Measurements from ENCODE around the gene GPC5. TPM values are rescaled to one million over a fixed set of nuclear protein-coding genes. Genes with fewer than 3 reads are reported as not detected.

GPC5 gene
- total and polyA plus RNA-seq, 3 donors from 2014 or later = 11.5 to 81.8 (median 52.1) TPM

DNA sequence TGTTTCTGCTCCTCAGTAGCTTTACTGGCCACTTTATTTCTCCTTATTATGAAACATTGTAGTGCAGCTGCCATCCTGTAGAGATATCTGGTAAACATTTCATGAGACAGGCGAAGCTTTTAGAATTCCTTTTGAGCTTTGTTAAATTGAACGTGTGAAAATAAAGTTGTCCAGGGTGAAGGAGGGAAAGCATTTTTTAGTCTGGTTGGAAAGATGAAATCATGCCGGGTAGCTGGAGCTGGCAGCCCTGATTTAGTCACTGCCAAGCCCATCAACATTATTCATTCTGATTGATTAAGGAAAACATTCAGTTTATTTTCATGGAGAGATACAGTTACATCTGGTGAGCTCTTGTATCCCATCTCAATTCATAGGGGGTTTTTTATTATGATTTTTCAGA is 1502.0 kb downstream of the GPC5 start:
- TF ChIP-seq POLR2A (IDR thresholded peaks at IDR 0.05) (no peak), CTCF (IDR thresholded peaks at IDR 0.05) (no peak)
- intact Hi-C loops (cut with DNase I; ENCODE audit: low total_unique reads) = no loop called here
- Histone ChIP-seq H3K4me1 (no peaks in the 10 kb centered on the region), H3K36me3 (ENCODE audit: low read depth, missing control alignments) (no peaks in the 10 kb centered on the region), H3K9me3 (no peaks in the 10 kb centered on the region), H3K27me3 (no peaks in the 10 kb centered on the region), H3K4me3 (no peak overlapping the region), H3K27ac (no peak overlapping the region)
- 40 to 48% methylated on average over 3 of the region's 3 CpGs for WGBS, 2 donors
- DNase-seq = no peak

DNA sequence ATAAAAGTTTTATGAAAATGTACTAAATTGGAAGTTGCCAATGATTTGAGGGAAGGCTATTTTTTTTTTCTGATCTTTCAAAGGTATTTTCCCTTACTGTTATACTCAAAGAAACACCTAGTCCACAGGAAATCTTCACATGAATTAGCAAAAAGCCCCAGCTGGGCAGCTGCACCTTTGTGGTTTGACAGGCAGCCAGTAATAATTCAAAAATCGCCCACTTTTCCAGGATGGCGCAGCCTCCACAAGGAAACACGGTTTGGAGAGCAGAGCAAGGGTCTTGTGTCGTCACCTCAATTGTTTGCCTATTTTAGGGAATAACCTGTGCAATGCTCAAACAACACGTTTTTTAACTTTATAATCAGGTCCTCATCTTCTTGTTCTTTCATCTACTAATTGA is 1503.3 kb downstream of the GPC5 start:
- Histone ChIP-seq H3K9me3 (no peaks in the 10 kb centered on the region), H3K4me3 (no peak overlapping the region), H3K4me1 (no peaks in the 10 kb centered on the region), H3K27me3 (no peaks in the 10 kb centered on the region), H3K36me3 (ENCODE audit: low read depth, missing control alignments) (no peaks in the 10 kb centered on the region), H3K27ac (no peak overlapping the region)
- WGBS, 2 donors = 70 to 72% methylated on average over 5 of the region's 5 CpGs
- no peak for DNase-seq
- intact Hi-C loops (cut with DNase I; ENCODE audit: low total_unique reads) = no loop called here
- TF ChIP-seq POLR2A (IDR thresholded peaks at IDR 0.05) = no peak
- no peak for TF ChIP-seq CTCF (IDR thresholded peaks at IDR 0.05)

GRCh38 chr13:92912629-92913028 is 1514.2 kb downstream of the GPC5 start:
- H3K27ac ChIP-seq = no peak overlapping the region
- whole genome bisulfite sequencing, 2 donors = 89 to 94% methylated on average over 1 of the region's 1 CpG
- no peaks in the 10 kb centered on the region for H3K9me3 ChIP-seq
- DNase-seq = no peak
- no peaks in the 10 kb centered on the region for H3K27me3 ChIP-seq
- TF ChIP-seq CTCF (IDR thresholded peaks at IDR 0.05) = no peak
- no peak for TF ChIP-seq POLR2A (IDR thresholded peaks at IDR 0.05)
- no peaks in the 10 kb centered on the region for H3K36me3 ChIP-seq (ENCODE audit: low read depth, missing control alignments)
- H3K4me3 ChIP-seq = no peak overlapping the region
- H3K4me1 ChIP-seq = no peaks in the 10 kb centered on the region
- intact Hi-C loops (cut with DNase I; ENCODE audit: low total_unique reads) = no loop called here

- 71 to 86% methylated on average over 1 of the region's 1 CpG for WGBS, 2 donors
- Histone ChIP-seq H3K36me3 (ENCODE audit: low read depth, missing control alignments) (no peaks in the 10 kb centered on the region), H3K4me1 (no peaks in the 10 kb centered on the region), H3K9me3 (no peaks in the 10 kb centered on the region), H3K27me3 (no peaks in the 10 kb centered on the region), H3K4me3 (no peak overlapping the region), H3K27ac (no peak overlapping the region)
- TF ChIP-seq CTCF (IDR thresholded peaks at IDR 0.05) (no peak), POLR2A (IDR thresholded peaks at IDR 0.05) (no peak)
- no peak for DNase-seq
- intact Hi-C loops (cut with DNase I; ENCODE audit: low total_unique reads) = no loop called here
Measured at GRCh38 chr13:92913840-92914239, 1515.4 kb downstream of the GPC5 start.

MicroRNAs encoded within 50 kb of the gene (microRNA counts, 767-probe panel; counts per million panel counts)
- microRNA hsa-miR-18a-5p (0 to 152 counts per million in 2 donors), microRNA hsa-miR-19a-3p (0 to 152 counts per million in 2 donors), microRNA hsa-miR-19b-3p (152 to 4,541 counts per million in 2 donors), microRNA hsa-miR-20a-5p+hsa-miR-20b-5p (7,595 to 7,683 counts per million in 2 donors), microRNA hsa-miR-92a-3p (3,959 to 7,096 counts per million in 2 donors)

Small RNA genes lying within 50 kb of the gene (microRNA-seq; reads per million reads assigned to microRNA genes)
- gene MIR548AS (ENCODE audit: borderline number of aligned reads in 2 of 2, borderline replicate concordance in 1 of 2) = 0 reads per million in 2 donors

Small RNA genes lying within 50 kb of the gene (small RNA-seq; reads per million reads assigned to genes)
- gene AL356737.1 (0 reads per million in 2 donors), gene FABP5P4 (0 reads per million in 2 donors), gene MIR548AS (0 reads per million in 2 donors), gene RNU4ATAC3P (0 reads per million in 2 donors)

Other genes with a start within 250 kb of the GPC5 start
- 1 to 10 TPM; 7.4 to 7.7 TPM for gene MIR17HG, start 50.9 kb upstream of the GPC5 start, total RNA-seq
- gene MIR17HG, start 50.9 kb upstream of the GPC5 start, polyA plus RNA-seq (ENCODE audit: insufficient read depth, low read depth, low replicate concordance) = 3.3 TPM

All from testis (tissue), 3 donors.